Fibroblast of villous mesenchyme (primary cell): ENCODE data around the gene ABI3BP. TPM values are rescaled to one million over a fixed set of nuclear protein-coding genes. Genes with fewer than 3 reads are reported as not detected.

ENCODE experiments used
- DNase-seq: peaks from one replicate; pipeline ENCODE4 v3.0.0-alpha.2; 2010; ENCODE audit warnings: low read depth
- H3K4me3 ChIP-seq: 2 replicates; pipeline ENCODE4 v1.5.1; 2011; ENCODE audit warnings: low read depth, mild to moderate bottlenecking, low read length
- CTCF ChIP-seq: IDR thresholded peaks from 2 replicates; pipeline ENCODE4 v1.5.1; 2012; ENCODE audit warnings: low read depth, mild to moderate bottlenecking, low read length; ENCODE audit not compliant: insufficient read depth
- total RNA-seq: library from RNA; depleted of rRNA; stranded (reverse); fragments of >200 nt; gene quantifications from 2 replicates; pipeline ENCODE4 v1.2.3, GENCODE V29; 2012

Gene ABI3BP
- total RNA-seq, 1 donor: 7.8 TPM

- no peak for TF ChIP-seq CTCF
- DNase-seq: no peak
- no peak overlapping the region for H3K4me3 ChIP-seq
Observed at GRCh38 chr3:100775669-100776068, 217.6 kb downstream of the ABI3BP start.

DNA sequence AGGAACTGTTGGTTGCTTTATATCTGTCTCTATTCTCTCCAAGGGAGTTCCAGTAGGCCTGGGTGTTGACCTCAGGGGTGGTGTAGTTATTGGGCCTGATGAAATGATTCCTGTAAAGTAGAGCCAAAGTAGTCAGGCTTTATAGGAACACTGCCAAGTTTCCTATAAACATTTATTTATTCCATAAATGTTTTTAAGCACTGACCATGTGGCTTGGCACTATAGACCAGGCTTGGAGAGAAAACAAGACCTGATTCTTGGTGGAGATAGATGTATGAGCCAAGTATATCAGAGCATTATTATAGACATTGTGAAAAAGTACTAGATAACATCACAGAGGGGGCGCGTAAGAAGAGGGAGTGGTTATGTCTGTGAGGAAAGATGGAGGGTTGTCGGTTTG, 218.0 kb downstream of the ABI3BP start:
- DNase-seq: no peak
- TF ChIP-seq CTCF: no peak

DNA sequence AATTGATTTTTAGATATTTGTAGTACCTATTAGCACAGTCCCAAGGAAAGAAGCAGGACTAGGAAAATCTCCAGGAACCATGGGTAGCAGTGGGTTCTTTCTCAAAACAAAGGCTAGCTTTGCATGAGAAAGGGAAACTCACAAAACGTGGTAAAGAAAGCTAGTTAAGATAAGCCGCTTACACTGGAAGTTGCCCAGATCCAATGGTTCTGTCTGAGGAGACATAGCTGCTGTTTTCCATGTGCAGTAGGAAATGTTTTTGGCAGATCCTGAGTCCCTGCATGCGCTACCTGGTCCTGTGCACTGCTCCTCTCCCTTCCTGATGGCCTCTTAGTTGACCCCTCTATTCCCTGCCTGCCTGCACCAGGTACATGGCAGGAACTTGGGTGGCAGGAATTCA, 223.5 kb downstream of the ABI3BP start:
- TF ChIP-seq CTCF: no peak
- H3K4me3 ChIP-seq: no peak overlapping the region
- DNase-seq: no peak

More for the DNA sequence above, 218.0 kb downstream of the ABI3BP start:
- H3K4me3 ChIP-seq: no peak overlapping the region

GRCh38 chr3:100766069-100766468, 227.2 kb downstream of the ABI3BP start:
- no peak for DNase-seq
- no peak overlapping the region for H3K4me3 ChIP-seq
- no peak for TF ChIP-seq CTCF

- H3K4me3 ChIP-seq: no peak overlapping the region
- TF ChIP-seq CTCF: no peak
- no peak for DNase-seq
Observed at GRCh38 chr3:100765437-100765975, 227.7 kb downstream of the ABI3BP start.

DNA sequence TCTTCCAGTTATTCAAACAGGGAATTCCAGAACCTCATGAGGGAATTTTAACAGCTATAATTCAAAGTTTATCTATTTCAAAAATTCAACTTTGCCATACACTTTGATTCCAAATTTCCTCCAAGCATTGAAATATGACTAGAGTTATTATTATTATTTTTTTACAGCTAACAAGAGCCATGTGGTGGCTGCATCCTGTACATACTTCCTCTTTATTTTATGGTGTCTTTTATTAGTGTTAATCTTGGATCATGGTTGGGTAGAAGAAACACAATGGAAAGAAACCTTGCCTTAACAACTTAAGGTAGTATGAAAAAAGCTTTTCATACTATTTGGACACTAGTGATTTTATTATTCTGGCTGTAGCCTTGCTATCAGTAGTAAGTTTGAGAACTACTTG, 231.3 kb downstream of the ABI3BP start:
- no peak for TF ChIP-seq CTCF
- DNase-seq: no peak
- H3K4me3 ChIP-seq: no peak overlapping the region
